ENCODE results near the gene MCFD2.
A peak's percentile ranks its signal among the peaks of the same experiment; 100 is the strongest.

The MCFD2 gene

DNA sequence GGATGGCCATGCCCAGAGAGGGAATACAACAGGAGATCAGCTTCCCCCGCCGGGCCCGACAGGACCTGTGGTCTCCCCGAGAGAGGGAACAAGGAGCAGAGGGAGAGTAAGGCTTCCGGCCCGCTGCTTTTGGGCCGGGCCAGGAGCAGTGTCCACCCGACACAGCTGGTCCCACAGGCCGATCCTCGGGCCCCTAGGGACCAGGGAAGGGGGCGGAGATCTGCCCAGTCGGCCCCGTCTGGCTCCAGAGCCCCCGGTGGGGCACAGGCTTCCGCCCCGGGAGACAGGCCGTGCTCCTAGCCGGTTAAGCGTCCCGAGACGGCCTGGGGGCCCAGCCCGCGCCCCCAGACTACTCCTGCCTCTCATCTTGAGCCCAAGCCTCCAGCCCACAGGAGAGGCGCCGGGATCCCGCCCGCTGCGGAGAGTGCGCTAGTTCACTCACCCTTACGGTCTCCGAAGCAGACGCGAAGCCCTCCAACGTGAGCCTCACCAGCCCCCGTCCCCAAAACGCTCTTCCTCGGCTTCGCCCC lies at the start of gene MCFD2:
MCFD2 (minus strand) TSS at position 526 of the 530 bp plus-strand sequence. CDS start 6,635 bp downstream, outside the sequence.
- peak in 1 of 2 donors; percentile 12 for DNase-seq

DNA sequence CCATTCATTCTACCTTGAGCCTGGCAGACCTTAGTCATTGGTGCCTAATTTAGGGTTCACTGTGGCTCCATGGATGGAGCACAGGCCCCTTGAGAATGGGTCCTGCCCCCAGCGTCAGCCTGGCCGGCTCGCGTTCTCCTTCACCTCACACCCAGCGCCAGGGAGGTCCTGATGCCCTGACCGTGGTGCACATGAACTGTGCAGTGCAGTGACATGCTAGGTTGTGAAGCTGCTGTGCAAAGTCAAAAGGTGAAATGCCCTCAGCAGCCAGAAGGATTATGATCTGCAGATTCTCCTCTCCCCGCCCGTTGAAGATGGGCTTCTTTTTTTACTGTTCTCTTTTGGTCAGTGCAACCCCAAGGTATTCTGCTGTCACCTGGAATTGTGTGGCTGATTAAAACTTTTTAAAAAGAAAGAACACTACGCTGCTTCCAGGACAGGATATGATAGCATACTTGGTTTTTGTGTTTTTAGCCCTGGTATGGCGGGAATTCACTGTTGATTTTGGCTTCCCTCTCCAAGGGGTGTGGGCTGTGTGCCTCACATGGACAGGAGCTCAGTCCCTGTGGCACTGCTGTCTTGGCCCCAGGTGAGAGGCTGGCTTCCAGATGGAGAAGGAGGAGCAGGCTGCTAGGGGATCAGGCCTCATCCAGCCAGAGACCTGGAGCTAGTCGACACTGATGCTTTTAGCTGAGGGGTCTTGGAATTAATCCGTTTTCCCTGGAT lies 49.4 kb upstream of the MCFD2 start:
- DNase-seq: no peak

DNA sequence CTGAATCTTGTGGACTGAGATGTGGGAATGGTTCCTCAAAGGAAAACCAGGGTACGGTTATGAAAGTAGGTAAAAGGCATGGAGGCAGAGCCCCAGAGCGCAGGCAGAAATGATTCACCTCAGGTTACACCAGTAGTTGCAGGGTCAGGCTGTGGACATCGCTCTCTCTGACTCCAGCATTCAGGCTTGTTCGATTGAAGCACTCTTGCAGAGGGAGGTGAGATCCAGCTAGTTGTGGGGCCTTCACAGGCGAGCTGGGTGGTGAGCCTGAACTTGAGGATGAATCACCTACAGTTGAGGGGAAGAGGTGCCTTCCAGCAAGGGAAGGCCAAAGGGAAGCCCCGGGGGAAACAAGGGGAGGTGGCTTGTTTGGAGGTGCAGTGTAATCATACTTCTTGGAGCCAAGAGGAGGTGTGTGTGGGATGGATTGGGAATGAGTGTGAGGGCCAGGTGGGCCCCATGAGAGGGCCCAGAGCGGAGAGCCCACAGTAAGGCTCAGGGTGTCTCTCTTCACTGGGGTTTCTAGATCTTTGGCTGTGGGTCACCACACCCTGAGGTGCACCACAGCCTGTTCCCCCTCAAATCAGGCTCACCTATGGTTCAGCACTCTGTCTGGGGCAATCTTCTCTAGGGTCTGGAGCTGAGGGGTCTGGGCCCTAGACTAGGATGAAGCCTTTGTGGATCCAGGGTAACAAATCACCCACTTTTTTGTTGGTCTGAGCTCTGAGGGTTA lies 48.5 kb upstream of the MCFD2 start:
- DNase-seq: no peak

DNA sequence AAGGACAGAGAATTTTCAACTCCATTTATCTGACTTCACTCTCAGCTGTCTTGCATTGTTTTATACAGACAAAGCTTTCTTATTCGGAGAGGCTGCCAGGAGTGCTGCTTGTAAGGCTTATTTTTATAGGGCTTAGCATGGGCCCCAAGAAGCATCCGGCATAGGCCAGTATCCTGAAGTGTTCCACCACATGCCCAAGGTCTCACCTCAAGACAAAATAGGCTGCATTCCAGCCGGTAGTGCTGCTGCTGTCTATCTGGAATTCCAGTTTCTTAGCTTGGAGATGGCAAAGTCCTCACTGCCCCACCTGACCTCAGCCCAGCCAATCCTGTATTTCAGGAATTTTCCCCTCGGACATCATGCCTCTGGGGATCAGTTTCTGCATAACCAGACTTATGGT lies 47.6 kb upstream of the MCFD2 start:
- no peak for DNase-seq

DNA sequence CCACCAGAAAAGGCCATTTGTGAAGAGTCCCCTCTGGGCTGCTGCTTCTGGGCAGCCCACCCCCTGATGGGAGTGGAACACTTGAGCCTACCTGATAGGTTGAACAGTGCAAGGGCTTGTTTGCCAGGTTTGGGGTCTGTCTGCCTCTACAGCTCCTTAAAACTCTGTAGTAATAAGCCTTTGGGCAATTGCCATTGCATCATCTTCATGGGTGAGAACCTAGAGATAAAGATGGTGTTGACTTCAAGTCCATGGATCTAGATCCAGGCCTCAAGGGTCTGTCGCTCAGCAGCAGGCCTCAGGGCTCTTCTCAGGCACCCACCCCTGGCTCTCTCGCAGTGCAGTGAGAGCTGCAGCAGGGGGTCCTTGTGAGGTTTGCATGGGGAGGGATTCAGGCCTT lies 47.1 kb upstream of the MCFD2 start:
- DNase-seq: no peak

DNA sequence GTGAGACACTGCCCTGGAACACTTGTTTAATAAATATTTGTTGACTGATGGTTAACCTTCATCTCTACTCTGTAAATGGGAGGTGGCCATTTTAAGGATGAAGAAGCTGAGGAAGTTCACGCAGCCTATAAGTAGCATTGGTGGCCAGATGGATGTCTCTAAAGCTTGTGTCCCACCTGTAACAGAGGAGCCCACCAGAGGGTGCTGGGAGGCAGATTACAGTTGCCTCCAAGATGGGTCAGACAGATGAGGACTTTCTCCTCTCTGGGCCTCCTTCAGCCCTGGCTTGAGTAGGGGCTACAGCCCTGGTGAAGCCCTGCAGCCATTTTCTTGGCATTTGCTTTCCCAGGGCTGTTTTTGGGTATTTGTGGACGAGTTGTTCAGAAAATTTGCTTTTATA lies 45.0 kb upstream of the MCFD2 start:
- DNase-seq: no peak

DNA sequence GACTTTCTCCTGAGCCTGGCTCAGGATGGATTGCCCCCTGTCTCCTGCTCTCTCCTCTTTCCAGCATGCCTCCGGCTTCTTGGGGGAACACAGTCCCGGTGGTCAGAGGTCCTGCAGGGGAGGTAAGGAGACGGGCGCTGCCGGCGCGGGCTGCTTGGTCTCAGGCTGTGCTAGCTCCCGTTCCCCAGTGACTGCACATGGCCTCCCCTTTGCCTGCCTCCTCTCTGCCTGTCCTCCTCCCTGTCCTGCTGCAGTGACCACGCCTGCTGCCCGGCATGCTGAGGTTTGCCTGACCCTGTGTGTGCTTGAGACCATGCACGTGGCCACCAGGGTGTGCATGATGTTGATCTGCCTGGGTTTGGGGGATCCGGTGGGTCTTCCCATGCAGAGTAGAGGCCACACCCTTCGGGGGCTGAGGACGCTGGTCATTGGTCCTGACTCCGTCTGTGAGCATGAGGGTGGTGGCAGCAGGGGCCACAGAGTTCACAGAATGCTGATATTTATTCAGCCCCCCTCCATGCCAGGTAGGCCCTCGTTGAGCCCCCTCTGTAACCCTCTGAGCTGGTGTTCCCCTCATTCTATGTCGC lies 42.9 kb upstream of the MCFD2 start:
- DNase-seq: no peak

DNA sequence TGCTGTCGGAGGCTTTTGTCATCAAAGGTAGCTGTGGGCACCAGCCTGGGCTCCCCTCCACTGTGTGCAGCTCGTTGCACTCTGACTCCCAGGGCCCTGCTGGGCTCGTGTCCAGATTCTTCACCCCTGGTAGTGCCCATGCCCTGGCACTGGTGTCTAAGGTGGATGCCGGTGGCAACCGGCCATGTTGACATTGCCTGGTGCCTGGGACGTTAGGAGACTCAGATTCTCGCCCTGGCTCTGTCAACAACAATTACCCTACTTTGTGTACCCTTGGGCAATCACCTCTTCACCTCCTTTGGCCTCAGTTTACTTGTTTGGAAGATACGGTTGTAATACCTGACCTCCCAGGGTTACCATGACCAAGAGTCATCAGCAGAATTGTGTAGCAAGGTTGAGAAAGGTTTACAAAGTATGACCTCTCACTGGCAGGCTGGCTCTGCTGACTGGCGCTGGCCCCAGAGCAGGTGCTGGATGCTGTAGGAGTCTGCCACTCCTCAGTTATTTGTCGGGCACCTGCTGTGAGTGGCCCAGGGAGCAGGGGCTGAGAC lies 41.5 kb upstream of the MCFD2 start:
- DNase-seq: no peak

DNA sequence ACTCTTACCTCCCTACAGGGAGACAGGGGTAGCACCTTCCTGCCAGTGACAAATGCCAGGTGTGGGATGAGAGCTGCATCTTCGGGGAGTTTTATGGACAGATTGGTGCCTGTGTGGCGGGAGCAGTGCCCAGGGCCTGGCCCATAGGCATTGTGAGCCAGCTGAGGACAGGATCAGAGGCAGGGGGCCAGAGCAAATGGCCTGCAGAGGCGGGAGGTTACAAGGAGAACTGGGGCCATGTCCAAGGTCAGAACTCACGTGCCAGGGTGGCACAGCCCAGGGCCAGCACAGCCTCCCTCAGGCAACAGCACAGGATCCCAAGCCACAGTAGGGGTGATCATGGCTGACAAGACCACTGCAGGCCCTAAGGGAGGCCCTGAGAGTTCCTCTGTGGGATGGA lies 40.2 kb upstream of the MCFD2 start:
- DNase-seq: no peak

DNA sequence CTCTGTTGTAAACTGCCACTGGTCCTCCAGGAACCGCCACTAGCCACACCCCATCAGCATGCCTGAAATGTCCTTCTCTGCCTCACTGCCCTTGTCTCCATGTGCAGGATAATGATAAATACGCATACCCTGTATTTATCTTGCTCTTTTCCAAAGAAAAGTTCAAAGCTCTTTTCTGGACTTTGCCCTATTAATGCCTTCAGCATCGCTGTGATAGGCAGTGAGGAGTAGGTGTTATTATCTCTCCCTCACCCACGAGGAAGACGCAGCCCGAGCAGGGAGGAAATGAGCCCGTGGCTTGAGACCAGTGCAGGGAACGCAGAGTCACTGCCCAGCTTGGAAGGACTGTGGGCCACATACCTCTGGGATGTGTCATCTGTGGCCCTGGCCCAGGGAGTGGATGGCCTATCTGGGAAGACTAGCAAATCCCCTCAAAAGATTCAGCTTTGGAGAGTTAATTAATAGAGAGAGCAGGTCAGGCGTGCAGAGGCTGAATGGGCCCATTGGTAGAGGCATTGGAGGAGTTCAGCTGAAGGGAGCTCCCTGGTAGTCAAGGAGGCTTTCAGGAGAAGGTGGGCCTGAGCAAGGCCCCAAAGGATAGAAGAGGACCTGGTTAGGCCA lies 39.5 kb upstream of the MCFD2 start:
- no peak for DNase-seq

DNA sequence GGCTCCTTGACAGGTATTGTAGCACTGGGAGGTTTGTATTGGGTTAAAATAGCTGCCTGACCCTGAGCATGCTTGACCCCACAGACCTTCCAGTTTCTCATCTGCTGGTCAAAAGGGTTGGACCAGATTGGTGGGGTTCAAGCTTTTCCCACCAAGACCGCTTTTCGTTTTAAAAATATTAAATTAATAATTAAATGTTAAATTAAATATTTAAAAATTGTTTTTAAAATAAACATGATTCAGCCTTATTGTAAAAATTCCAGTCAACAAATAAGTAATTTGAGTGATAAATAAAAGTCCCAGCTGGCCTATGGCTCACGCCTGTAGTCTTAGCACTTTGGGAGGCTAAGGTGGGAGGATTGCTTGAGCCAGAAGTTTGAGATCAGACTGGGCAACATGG lies 36.6 kb upstream of the MCFD2 start:
- no peak for DNase-seq

DNA sequence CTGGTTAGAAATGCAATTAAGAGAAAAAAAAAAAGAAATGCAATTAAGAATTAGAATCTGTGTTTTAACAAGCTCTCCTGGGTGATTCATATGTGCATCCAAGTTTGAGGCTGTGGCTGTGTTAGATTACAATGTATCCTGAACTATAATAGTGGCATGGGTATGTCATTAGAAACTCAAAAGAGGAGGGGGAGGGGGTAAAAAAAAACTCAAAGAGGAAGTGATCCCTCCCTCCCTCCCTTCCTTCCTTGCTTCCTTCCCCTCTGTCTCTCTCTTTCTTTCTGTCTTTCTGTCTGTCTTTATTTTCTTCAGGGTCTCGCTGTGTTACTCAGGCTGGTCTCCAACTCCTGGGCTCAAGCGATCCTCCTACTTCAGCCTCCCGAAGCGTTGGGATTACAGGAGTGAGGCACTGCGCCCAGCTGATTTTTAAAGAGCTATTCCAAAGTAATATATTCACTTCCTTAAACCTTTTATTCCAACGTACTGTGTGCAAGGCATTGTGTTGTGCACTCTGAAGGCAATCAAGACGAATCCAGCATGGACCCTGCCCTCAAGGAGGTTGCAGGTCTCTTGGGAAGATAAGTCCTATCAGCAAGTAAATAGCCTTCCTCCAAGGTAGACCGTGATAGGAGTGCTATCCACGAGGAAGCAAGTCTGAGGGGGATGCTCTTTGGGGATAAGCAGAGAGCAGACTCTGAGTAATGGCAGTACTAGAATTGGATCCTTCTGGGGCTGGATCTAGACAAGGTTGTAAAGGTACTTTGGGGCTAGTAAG lies 35.9 kb upstream of the MCFD2 start:
- DNase-seq: no peak

DNA sequence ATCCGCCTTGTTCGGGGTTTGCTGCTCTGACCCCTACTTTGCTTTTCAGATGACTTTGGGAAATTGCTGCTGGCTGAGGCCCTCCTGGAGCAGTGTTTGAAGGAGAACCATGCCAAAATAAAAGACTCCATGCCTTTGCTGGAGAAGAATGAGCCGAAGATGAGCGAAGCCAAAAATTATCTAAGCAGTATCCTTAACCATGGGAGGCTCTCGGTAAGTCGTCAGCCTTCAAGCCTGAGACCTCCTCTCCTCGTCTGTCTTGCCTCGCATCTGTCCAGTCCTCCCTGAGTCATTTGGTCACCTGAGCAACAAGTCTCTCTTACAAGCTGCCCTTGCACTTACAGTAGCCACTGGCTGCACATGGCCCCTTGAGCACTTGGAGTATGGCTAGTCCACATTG lies 34.7 kb upstream of the MCFD2 start:
- DNase-seq: no peak

DNA sequence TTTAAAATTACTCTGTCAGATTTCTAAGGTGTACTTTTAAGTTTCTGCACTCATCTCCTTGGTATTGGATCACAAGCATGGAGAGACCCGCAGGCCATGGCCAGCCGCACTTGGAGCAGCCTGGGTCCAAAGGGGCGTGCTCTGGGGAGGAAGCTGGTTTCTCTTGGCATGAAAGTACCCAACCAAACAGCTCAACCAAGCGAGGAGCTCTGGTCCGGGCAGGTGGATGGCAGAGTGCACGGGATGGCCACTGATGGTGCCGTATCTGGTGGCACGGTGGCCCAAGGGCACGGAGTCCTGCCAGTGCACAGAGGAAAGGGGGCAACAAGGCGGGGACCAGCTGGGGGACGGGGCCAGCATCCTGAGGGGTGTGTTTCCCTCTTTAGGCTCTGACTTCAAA lies 32.2 kb upstream of the MCFD2 start:
- DNase-seq: no peak

DNA sequence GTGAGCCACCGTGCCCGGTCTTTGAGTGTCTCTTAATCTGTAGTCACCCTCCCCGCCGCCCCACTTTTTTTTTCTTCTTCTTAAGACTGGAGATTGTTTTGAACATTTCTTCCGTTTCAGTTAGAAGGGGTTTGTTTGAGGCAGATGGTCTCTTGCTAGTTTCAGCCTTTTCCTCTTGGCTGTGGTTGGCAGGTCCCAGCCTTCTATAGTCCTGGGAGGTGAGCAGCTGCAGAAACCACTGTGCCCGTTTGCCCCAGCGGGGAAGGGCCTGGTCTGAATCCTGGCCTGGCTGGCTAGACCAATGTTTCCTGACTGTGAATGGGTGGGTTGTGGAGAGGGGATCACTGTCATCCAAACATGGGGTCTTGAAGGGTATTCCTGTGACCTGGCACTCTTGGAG lies 30.1 kb upstream of the MCFD2 start:
- DNase-seq: no peak

DNA sequence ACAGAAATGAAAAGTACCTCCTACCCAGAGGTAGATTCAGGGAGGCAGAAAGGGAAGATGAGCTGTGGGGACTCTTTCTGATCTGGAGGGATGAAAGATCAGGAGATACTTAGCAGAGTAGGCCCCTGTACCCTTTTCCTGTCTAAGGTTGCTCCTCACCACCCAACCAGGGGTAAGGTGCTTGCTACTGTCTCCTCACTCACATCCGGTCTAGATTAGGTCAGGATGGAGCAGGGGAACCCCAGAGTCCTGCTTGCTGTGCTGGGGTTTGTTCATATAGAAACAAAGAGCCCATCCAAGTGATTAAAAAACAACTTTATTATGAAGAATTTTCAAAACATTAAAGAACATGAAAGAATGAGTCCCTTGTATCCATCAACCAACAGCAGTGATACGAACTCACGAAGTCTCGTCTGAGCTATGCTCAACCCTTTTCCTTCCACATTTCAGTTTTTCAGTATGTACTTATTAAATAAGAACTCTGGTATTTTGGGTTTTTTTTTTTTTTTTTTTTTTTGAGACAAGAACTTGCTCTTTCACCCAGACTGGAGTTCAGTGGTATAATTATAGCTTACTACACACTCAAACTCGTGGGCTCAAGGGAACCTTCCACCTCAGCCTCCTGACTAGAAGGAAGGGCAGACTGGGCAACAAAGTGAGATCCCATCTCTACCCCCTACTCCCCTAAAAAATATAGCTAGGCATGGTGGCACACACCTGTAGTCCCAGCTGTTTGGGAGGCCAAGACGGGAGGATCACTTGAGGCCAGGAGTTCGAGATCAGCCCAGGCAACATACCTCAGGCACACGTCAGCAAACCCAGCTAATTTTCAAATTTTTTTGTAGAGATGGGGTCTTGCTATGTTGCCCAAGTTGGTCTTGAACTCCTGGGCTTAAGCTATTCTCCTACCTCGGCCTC lies 28.5 kb upstream of the MCFD2 start:
- peak; percentile 84 to 89 for DNase-seq

DNA sequence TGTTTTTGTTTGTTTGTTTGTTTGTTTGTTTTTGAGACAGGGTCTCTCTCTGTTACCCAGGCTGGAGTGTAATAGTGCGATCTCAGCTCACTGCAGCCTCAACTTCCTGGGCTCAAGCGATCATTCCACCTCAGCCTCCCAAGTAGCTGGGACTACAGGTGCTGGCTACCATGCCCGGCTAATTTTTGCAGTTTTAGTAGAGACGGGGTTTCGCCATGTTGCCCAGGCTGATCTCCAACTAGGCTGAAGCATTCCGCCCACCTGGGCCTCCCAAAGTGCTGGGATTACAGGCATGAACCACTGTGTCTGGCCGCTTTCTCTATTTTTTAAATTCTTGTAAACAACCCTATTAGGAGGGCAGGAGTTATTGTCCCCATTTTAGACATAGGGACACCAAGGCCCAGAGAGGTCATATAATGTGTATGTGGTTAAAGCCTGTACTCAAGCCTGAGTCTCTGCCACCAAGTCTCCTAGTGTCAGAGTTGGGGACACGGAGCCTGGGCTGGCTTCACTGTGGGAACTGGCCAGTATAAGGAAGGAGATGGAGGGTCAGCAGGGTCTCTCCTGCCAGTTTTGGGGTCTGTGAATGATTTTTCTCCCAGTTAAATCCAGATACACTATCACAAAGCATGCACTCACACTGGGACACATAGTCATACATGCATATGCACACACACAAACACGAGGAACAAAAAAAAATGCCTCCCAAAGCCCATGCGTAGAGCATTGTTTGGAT lies 27.5 kb upstream of the MCFD2 start:
- no peak for DNase-seq

DNA sequence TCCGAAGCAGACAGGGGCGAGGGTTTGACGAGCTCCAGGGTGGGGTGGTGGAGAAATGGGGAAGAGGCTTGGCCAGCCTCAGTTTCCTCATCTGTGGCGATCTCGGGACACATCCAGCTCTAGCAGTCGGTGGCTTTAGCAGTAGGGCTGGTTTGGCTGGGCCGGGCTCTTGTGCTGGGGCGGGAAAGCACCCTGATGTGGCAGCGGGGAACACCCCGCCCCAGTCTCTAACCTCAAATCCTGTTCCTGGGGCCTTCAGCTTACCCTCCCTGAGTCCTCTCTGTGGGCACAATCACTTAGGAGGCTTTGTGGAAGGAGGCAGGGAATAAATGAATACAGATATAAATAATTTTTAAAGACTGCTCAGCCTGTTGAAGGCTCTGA lies 26.5 kb upstream of the MCFD2 start:
- DNase-seq: peak; percentile 84 to 86

DNA sequence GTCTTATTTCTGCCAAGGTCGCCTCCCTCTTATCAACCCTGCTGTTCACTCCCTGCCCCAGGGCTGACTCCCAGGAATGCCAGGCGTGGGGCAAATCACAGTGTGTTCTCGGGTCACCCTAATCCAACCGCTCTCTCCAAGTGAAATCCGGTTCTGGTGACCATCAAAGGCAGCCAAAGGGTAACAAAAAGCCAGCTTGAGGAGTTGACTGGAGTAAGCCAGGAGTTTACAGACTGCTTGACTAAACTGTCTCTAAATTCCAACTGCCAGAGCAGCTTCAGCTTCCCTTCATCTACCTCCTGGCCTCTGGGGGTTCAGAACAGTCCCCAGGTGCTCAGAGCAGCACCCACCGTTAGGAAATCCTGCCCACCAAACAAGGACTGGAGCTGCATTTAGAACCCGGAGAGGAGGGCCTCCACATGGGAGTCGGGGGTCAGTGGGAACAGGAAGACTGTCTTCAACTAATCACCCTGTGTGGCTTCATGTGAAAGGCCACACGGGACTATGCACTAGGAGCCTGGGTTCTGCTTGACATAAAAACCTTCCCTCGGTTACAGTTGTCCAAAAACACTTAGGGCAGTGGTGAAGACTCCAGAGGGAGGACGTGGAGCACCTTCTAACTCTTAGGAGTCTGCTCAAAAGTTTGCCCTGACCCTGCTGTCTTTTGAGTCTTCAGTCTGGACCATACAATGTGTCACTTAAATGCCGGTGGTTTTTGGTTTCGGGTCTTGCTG lies 24.2 kb upstream of the MCFD2 start:
- no peak for DNase-seq

DNA sequence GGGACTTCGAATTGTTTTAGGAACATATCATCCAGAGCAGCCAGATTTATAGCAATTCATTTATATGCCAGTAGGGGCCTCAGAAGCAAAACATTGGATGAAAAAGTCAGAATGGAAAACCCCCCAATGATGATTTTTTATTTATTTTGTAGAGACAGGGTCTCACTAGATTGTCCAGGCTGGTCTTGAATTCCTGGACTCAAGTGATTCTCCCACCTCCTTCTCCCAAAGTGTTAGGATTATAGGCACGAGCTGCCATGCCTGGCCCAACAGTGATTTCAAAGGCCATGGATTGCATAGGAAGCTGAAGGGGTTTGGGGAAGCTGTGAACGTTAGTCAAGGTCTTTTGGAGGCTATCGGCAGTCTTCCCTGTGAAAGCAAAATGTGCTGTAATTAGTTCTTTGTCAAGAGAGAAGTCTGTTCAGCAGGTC lies 21.9 kb upstream of the MCFD2 start:
- peak in 1 of 2 donors; percentile 34 for DNase-seq

Data from CD4-positive, alpha-beta T cell treated with Interleukin-4 for 1 hour (primary cell).